Measurements from ENCODE around the gene ALKBH6.
"Not testable (repeated sequence)": the region's sequence is repeated elsewhere in the genome, so short reads cannot be mapped to it uniquely, and the experiment has no call there.

ALKBH6 gene

DNA sequence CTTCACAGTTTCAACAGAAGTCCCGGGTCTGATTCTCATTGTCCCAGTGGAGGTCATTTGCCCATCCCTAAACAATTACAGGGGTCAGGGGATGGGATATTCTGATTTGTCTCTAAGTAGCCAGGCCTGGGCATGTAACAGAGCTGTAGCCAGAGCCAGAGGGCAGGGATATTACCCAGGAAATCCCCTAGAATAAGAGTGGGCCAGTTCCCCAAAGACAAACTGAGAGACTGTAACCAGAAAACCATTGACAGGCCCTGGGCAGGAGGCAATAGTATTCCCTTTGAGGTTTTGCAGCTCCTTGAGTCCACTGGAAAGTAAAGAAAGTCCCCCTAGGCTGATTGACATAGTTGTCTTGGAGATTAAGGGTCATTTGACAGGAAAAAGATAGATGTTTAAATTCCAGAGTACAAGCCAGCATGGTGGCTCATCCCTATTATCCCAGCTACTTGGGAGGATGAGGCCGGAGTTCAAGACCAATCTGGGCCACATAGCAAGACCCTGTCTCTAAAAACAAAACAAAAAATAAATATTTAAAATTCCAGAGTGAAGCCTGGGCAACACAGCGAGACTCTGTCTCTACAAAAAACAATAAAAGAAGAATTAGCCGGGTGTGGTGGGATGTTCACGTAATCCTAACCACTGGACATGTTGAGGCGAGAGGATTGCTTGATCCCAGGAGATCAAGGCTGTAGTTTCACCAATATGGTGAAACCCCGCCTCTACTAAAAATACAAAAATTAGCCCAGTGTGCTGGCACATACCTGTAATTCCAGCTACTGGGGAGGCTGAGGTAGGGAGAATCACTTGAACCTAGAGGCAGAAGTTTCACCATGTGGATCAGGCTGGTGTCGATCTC, 20.9 kb downstream of the ALKBH6 start:
- DNase-seq = no peak

DNA sequence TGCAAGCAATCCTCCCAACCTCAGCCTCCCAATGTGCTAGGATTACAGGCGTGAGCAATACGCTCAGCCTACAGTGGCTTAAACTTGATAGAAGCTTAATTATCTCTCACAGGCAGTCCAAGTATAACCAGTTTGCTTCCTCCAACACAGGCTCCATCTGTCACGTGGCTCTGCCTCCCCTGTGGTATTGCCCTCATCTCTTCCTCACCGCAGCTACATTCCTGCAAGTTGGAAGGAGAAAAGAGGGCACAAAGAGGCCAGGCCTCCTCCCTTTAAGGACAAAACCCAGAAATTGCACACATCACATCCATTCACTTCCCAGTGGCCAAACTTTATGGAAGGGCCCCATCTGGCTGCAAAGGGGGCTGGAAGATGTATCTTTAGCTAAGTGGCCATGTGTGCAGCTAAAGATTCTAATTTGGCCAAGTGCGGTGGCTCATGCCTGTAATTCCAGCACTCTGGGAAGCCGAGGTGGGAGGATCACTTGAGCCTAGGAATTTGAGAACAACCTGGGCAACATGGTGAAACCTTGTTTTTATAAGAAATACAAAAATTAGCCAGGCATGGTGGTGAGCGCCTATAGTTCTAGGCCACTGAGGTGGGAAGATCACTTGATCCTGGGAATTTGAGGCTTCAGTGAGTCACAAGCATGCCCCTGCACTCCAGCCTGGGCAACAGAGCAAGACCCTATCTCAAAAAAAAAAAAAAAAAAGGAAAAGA, 22.1 kb downstream of the ALKBH6 start:
- DNase-seq = no peak

DNA sequence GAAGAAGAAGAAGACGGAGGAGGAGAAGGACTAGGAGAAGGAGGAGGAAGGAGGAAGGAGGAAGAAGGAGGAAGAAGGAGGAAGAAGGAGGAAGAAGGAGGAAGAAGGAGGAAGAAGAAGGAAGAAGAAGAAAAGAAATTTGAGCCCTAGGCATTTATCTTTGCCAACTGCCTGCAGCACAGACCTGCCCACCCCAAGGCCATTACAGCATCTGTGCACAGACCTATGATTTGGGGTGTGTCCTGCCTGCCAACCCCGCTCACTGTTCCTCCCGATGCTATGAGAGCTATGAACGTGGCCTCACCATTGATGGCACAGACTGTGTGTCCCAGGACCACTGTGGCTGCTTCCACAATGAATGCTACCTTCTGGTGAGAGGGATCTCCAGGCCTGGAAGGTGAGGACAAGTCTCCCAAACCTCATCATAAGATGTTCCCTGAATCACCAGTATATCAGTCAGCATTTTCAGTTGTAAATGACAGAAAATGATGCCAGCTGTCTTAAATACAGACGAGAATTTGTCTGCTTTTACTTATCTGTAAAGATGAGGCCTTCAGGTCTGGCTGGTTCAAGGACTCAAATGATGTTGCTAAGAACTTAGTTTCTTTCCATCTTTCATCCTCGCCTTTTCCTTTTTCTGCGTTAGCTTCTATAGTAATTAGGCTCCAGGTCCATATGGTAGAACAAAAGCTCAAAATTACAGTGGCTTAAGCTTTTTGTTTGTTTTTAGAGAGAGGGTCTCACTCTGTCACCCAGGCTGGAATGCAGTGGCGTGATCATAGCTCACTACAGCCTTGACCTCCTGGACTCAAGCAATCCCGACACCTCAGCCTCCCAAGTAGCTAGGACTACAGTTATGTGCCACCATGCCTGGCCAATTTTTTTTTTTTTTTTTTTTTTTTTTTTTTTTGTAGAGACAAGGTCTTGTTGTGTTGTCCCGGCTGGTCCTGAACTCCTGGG, 23.0 kb downstream of the ALKBH6 start:
- no peak for DNase-seq

DNA sequence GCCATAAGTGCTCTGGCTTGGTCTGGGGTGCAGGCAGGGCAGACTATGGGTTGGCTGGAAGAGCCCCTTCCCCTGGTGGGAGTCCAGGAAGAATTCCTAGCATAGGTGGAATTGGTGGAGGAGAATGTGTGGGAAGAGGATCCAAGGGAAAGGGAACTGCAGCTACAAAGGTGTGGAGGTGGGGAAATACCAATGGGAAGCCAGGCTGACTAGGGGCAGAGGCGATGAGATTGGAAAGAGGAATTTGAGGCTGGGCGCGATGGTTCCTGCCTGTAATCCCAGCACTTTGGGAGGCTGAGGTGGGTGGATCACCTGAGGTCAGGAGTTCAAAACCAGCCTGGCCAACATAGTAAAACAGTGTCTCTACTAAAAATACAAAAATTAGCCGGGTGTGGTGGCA, 23.9 kb downstream of the ALKBH6 start:
- no peak for DNase-seq

DNA sequence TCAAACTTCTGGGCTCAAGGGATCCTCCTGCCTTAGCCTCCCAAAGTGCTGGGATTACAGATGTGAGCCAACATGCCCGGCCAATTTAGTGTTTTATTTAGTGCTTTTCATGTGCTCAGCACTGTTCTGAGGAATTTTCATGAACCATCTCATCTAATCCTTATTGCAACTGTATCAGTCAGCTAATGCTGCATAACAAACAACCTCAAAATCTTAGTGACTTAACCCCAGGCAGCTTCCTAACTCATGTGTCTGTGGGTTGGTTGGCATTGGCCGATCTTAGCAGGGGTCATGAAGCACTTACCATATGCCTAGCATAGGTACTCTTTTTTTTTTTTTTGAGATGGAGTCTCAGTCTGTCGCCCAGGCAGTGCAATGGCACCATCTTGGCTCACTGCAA, 25.2 kb downstream of the ALKBH6 start:
- DNase-seq = no peak

DNA sequence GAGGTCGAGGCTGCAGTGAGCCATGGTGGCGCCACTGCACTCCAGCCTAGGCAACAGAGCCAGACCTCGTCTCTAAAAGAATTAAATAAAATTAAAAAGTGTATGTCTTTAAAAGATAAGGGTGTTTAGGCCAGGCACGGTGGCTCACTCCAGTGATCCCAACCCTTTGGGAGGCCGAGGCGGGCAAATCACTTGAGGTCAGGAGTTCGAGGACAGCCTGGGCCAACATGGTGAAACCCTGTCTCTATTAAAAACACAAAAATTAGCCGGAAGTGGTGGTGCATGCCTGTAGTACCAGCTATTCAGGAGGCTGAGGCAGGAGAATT, 26.5 kb downstream of the ALKBH6 start:
- DNase-seq = no peak

DNA sequence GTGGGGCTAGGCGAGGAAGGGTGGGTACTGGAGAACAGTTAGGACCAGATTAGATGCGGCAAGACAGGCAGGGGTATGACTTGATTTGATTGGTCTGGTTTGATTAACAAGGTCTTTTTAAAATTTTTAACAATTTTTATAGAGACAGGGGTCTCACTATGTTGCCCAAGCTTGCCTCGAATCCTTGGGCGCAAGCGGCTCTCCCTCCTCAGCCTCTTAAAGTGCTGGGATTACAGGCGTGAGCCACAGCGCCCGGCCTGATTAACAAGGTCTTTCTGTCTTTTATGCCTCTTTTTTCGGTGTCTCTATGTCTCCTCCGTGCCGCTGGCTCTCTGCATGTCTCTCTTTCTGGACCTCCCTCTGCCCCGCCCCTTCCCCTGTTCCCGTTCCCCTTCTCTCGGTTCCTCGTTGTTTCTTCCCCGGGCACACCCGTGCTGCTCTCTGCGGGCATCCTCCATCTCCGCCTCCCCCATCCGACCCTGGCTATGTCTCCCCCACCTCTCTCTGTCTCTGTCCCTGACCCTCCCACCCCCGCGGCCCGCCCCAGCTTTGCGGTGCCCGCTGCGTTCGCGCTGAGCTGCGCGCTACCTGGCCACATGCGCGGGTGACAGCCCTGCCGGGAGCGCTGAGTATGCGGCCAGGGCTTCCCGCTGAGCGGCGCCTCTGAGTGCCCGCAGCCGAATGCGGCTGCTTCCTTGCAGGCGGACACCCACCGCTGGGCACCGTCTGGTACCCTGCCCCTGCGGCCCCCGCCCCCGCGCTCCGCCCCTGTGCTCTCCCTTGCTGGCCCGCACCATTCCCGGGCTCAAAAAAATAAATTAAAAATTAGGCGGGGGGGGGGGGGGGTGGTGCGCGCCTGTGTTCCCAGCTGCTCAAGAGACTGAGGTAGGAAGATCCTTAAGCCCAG, 27.1 kb downstream of the ALKBH6 start:
- peak; percentile 68 to 88 (median 81) for DNase-seq

DNA sequence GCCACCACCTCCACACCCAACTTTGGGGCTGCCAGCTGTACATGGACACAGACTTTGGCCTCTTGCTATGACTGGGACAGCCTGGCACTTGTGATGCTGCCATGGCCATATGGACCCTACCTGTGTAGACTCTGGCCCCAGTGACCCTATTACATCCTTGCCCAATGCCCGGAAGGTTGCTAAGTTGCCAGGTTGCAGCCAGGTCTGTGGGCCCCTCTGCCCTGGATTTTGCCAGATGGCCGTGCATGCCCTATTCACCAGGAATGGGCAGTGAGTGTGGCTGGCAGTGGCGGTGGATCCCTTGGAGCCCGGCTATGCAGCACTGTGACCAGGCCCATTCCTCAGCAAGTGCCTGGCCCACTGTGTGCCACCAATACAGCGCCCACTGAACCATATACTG, 27.9 kb downstream of the ALKBH6 start:
- DNase-seq = no peak

DNA sequence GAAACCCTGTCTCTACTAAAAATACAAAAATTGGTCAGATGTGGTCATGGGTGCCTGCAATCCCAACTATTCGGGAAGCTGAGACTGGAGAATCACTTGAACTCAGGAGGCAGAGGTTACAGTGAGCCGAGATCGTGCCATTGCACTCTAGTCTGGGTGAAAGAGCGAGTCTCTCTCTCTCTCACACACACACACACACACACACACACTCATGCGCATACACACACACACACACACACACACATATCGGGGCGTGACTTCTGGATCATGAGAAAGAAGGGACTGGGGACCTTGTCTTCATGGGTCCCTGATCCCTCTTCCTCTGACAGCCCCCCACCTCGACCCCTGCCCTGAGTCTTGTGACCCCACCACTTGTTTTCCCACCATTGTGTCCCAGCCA, 30.8 kb downstream of the ALKBH6 start:
- no peak for DNase-seq

DNA sequence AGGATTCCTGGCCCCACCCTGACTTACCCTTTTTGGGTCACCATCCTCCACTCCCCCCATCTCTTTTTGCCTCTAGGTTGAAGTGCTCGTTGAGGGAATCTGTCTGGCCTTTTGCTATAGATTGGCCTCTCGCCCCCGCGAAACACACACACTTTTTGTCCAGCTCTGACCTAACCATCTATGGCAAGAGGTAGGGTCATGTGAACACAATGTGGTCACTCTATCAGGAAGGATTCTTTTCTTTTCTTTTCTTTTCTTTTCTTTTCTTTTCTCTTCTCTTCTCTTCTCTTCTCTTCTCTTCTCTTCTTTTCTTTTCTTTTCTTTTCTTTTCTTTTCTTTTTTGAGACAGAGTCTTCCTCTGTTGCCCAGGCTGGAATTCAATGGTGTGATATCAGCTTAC, 33.0 kb downstream of the ALKBH6 start:
- DNase-seq = not testable (repeated sequence)

DNA sequence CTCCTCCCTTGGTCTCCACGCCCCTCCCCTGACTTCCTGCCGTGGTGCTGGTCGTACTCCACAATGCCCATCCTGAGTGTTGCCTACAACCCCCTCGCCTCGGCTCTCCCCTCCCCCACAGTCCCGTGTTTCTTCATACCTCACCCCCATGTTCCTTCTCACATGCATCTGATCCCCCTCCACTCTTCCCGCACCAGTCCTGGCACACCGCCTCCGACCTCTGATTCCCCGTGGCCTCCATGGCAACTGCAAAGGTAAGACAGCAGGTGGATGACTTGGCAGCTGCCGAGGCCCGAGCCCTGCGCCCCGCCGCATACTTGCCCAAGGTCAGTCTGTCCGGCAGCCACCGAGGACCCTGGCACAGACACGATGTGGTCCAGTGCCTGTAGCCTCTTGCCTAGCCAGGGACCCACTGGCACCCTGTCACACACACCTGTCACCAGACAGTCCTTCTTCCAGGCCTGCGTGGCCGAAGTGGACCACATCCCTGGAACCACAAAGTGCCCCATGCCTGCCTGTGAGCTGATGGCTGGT, 35.1 kb downstream of the ALKBH6 start:
- DNase-seq = peak in 1 of 3 experiments; percentile 14

DNA sequence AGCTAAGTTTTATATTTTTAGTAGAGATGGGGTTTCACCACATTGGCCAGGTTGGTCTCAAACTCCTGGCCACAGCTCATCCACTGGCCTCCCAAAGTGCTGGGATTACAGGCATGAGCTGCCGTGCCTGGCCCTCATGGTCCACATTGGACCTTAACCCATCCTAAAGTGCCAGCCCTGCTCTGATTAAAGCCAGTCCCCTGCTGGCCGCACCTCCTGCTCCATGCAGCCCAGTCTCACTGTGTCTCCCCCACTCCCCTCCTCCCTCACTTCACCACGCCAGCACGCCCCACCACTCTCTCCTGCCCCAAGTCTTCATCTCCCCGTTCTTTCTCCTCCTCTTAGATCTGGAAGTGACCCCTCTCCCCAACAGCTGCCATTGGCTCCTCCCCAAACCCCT, 35.7 kb downstream of the ALKBH6 start:
- DNase-seq = no peak

DNA sequence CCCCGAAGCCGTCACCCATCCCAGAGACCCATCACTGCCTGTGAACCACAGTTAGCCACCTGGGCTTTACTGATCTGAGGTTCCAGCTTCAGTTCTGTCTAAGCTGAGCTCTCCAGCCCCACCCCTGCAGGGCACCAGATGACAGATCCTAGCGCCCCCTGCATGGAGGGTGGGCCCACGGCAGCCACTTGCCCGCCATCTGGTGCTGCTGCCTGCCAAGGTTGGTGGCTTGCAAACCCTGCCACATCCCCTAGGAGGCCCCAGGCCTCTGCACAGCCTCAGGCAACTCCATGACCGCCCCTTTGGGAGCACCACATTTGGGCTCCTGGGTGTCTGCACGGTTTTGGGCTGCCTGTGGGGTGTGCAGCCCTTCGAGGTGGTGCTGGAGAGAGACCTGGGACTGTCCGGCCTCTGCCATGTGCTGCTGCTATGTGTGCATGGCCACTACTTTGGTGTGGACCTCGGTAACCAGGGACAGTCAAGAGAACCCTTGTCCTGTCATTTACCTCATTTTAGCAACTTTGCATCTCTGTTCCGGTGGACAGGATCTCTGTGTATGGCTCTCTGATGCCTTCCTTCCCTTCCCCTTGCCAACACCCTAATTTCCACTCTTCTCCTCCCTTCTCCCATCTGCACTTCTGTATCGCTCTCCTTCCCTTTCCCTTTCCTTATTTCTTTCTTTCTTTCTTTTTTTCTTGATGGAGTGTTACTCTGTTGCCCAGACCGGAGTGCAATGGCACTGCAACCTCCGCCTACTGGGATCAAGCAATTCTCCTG, 36.4 kb downstream of the ALKBH6 start:
- no peak for DNase-seq

DNA sequence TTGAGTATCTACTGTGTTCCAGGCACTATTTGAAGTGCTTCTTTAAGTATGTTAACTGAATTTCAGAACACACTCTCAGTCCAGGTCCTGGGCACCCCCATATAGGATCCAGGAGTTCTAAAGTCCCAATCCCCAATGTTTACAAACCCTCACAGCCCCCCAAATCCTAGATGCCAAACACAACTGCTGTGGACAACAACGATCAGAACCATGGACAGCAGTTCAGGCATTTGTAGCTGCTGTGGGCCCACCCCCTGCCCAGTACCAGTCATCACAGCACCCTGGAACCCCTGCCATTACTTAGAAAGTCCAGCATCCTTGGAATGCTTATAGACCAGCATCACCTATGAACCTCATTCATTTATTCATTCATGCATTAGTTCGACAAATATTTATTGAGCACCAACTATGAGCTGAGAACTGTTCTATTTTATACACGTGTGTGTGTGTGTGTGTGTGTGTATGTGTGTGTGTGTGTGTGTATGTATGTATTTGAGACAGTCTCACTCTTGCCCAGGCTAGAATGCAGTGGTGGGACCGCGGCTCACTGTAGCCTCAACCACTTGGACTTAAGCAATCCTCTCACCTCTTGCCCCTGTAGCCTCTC, 38.3 kb downstream of the ALKBH6 start:
- no peak for DNase-seq

DNA sequence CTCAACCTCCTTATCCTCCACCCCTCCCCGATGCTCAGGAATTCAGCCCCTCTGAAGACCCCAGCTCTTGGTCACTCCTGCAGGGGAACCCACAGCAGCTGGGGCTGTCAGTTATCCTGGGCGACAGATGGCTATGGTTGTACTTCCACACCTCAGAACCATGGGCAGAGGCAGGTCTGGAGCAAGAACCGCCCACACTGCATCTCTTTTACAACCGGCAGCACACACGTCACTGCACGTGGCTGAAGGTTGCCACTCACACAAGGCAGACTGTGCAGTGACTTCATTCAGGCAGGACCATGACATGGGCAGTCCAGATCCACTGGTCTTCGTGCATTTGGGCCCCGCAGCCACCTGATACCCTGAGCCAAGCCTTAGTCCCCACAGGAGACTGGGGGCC, 40.5 kb downstream of the ALKBH6 start:
- DNase-seq = no peak

DNA sequence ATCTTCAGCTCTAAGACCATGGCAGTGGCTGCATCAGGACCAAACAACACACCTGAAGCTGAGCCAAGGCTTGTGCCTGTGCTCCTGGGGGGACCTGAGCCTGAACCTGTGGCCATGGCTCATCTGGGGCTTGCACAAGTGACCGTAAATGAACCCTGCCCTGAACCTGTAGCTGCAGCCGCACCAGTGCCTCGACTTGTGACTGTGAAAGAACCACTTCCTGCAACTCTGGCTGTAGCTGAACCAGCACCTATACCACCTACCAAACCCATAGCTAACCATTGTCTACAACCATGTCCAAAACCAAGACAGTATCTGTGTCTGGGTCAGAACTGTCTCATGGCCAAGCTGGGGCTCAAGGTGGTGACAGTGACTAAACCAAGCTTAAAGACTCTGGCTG, 47.2 kb downstream of the ALKBH6 start:
- no peak for DNase-seq

DNA sequence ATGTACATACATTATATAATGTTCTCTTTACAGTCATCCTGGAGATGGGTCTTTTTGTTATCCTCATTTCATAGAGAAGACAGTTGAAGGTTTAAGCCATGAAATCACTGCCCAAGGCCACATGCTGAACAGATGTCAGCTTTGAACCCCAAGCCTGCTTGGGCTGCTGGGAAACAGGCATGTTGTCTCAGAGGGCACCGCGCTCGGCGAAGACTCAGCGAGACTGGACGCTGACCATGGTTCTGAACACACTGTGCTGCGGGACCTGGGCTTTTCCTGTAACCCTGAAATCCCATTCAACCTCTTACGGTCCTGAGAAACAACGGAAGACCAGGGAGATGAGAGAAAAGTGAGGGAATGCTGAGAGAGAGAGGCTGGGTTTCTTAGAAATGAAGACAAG, 50.5 kb downstream of the ALKBH6 start:
- DNase-seq = no peak

DNA sequence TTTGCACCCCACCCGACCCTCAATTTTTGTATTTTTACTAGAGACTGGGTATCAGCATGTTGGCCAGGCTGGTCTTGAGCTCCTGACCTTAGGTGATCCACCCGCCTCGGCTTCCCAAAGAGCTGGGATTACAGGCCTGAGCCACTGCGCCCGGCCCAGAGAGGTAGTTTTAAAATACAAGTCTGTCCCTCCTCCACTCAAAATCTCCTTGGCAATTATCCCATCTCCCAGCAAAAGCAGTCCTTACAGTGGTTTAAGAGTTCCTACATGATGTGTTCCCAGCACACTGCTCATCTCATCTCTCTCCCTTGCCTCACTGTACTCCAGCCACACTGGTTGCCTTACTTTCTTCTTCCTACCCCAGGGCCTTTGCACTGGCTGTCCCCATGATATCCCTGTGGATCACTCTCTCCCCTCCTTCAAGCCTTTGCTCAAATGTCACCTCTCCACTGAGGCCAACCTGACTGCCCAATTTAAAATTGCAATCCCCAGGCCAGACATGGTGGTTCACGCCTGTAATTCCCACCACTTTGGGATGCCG, 53.5 kb downstream of the ALKBH6 start:
- no peak for DNase-seq

DNA sequence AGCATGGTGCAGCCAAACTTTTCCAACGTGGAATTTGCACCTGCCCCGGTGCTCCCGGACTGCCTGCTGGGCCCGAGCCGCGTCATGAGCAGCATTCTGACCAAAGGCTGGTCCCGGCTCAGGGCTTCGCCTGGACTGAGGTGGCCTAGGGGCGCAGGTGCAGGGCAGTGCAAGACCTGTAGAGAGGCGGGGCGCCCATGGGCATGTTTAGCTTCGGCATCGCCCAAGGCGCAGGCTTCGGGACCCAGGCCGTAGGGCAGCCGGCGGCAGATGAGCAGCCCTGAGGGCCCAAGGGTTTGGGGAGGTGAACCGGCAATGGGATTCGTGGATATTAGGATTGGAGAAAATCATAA, 54.1 kb downstream of the ALKBH6 start:
- DNase-seq = no peak

All from NCI-H1417 (cell line).